GM12891 (cell line): ENCODE data around the gene FGFR2.

Experiments used
- DNase-seq: peaks from one replicate; pipeline ENCODE4 v3.0.0; 2011; ENCODE audit warnings: low spot score; ENCODE audit not compliant: insufficient read length
- FAIRE-seq: peaks from 2 replicates; lab custom pipeline; 2011; peaks lifted over from hg19 to GRCh38; lab: Jason Lieb, UNC
- PAX5 ChIP-seq: IDR thresholded peaks from 2 replicates; pipeline ENCODE4 v1.6.1; 2011; ENCODE audit warnings: low read length, moderate library complexity, mild to moderate bottlenecking; ENCODE audit not compliant: insufficient read depth, severe bottlenecking
- POLR2A ChIP-seq: IDR thresholded peaks from 2 replicates; pipeline ENCODE4 v1.6.1; 2011; ENCODE audit warnings: low read depth, low read length, control low read depth
- POLR2AphosphoS5 ChIP-seq: IDR thresholded peaks from 2 replicates; pipeline ENCODE4 v1.6.1; 2011; ENCODE audit warnings: low read depth, low read length, control low read depth
- POU2F2 ChIP-seq: IDR thresholded peaks from 2 replicates; pipeline ENCODE4 v1.6.1; 2011; ENCODE audit warnings: low read depth, mild to moderate bottlenecking, control low read depth, low read length, moderate library complexity
- SPI1 ChIP-seq: IDR thresholded peaks from 2 replicates; pipeline ENCODE4 v1.6.1; 2011; ENCODE audit warnings: low read depth, low read length, control low read depth
- TAF1 ChIP-seq: IDR thresholded peaks from 2 replicates; pipeline ENCODE4 v1.6.1; 2011; ENCODE audit warnings: low read depth, low read length, control low read depth

The FGFR2 gene

DNA sequence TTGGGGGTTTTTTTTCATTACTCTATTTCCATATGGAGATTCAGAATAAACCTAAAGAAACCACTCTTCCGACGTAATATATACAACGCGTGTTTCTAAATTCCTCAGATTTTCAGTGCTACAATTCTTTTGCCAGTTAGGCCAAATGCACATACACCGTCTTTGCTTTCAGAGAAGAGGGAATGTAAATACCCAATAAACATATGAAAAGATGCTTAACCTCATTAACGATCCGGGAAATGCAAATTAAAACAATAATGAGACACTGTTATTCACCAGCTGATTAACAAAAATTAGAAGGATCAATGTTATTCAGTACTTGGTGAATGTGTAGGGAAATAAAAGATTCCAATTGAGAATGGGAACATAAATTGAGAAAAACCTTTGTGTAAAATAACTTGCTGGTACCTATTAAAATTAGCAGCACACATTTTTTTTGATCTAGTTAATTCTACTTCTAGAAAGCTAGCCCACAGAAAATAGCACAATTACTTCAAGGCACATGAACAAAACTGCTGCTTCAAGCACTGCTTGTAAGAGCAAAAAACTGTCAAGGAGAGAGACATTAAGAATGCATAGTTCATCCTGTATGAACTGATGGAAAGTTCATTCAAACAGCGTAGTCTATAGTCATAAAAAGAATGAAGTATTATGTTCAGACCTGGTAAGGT lies 56.7 kb downstream of the FGFR2 start:
- TF ChIP-seq POLR2AphosphoS5 (no peak), POLR2A (no peak), PAX5 (no peak), POU2F2 (no peak), TAF1 (no peak), SPI1 (no peak)
- no peak for DNase-seq
- FAIRE-seq: no peak

DNA sequence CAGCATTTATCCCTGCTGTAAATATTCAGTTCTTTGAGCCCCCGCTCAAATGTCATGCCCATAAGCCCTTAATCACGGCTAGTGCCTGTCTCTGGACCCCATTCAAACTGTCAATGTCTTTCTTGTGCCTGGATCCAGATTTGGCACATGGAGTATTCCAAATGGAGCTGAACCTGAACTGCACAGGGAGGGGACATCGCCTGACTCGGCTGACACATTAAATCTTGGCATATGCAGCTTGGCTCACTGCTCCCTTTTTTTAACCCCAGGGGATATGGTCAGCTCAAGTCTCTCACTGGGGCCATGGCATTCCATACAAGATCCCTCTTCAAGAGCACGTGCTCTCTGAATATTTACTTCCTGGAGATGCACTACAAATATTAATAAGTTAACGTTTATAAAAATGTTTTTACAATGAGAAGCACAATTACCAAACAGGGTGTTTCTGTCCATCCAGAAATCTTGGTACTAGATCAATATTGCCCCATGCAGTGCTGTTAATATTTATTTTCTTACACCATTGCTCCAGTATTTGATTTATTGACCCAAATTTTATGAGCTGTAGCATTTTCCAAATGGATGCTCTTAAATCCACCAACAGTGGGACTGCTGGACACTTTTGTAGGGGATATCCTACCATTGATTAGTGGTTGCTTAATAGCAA lies 57.4 kb downstream of the FGFR2 start:
- FAIRE-seq (no peak), DNase-seq (no peak)
- TF ChIP-seq POLR2A (no peak), PAX5 (no peak), TAF1 (no peak), POLR2AphosphoS5 (no peak), POU2F2 (no peak)

DNA sequence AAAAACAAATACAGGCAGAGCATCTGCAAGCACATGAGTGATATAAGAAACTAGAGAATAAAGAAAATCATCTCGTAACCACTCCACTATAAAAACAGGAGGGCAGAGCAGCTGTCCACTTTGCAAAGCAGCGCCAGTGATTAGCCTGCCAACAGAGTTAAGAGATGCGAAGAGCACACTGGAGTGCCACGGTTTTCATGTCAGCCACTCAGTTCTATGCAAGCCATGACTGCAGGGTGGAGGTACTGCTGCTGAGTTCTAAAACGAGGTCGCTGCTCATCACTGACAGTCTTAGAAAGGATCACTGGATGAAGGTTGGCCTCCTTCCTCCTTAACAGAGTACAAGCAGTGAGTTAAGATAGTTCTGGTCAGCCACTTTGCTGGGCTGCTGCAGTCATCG lies 58.5 kb downstream of the FGFR2 start:
- DNase-seq (no peak), FAIRE-seq (no peak)
- TF ChIP-seq POU2F2 (no peak), POLR2A (no peak), SPI1 (no peak), PAX5 (no peak), TAF1 (no peak), POLR2AphosphoS5 (no peak)

DNA sequence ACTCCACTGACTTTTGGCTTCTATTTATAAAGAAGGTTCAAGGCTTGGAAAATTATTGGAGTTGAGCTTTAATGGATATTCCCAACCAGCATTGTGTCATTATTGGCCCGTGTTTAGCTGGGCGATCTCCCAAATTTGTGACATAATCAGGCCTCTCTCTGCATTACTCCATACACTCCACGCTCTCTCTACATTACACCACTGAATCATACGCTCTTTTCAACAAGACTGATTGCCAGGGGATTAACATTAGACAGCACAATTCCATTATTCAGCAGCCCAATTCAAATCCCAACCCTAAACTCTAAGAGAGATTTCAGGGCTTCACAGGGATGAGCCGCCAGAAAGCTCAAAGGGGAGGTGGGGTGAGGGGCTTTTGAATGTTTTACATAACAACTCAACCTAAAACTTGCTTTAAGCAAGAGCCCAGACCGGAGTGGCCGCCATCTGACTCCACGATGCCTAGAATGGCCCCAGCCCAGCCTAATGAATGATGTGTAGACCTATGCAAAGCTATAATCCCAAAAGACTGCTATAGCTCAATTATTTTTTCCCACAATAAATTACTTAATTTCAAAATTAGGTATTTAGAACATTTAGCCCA lies 61.8 kb downstream of the FGFR2 start:
- TF ChIP-seq POU2F2 (no peak), PAX5 (no peak), POLR2AphosphoS5 (no peak), POLR2A (no peak), SPI1 (no peak), TAF1 (no peak)
- no peak for FAIRE-seq
- no peak for DNase-seq

DNA sequence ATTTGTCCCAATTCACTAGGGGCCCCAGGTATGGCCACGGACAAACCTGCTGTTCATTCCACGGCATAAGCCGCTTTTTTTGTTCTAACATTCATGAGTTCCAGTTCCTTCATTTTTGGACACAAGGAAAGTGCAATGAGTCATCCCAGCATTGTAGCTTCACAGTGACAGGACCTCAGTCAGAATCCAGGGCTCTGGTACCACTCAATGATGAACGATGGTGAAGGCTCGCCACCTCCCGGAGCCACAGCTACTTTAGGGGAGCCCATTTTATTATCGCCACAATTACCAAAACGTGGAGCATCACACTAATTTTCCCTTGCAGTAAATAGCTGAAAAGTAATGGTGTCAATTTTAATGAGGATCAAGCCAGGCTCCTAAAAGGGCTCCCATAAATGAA lies 62.9 kb downstream of the FGFR2 start:
- FAIRE-seq: no peak
- no peak for TF ChIP-seq SPI1
- TF ChIP-seq PAX5: no peak
- TF ChIP-seq POLR2AphosphoS5: no peak
- no peak for TF ChIP-seq TAF1

DNA sequence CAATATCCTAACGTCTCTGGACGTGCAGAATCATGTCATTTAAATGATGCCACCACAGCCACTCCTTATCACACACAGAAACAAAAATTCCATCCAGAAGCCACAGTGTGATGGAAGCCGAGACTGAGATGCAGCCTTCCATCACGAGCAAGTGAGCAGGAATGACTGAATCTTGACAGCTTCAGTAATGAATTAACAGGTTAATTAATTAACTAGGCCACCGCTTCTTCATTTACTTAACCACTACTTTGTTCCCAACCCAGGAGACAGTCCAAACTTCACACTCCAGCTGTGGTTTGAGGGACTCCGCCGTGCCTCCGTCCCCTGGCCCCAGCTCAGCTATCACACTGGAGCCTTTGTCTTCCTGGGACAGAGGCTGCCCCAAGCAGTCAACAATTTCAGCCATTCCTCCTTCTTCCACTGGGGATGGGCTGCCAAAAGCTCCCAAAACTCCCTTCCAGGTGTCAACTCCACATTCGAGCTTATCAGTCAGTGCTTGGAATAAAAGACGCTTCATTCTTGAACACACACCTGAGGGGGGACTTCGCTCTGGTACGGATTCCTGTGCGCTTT lies 65.9 kb downstream of the FGFR2 start:
- FAIRE-seq: no peak
- no peak for DNase-seq
- TF ChIP-seq POU2F2: no peak
- no peak for TF ChIP-seq TAF1
- TF ChIP-seq PAX5: no peak
- TF ChIP-seq POLR2A: no peak
- no peak for TF ChIP-seq SPI1
- TF ChIP-seq POLR2AphosphoS5: no peak

More for the DNA sequence above, 62.9 kb downstream of the FGFR2 start:
- no peak for DNase-seq

DNA sequence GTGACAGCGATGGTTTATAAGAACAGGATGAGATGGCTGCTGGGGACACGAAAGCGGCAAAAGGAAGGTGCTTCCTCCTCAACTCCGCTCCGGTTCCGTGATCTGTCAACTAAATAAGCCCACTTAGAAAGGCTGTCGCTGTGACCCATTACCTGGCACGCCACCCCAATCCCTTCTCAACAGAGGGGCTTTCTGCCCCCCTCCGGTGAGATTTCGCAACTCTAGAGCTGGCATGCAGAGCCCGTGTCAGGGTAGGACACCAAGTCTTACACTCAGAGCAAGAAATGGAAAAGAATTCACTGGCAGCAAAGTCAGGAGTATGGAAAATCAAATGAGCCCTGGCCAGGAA lies 66.4 kb downstream of the FGFR2 start:
- DNase-seq (no peak), FAIRE-seq (no peak)
- no peak for TF ChIP-seq POLR2AphosphoS5
- no peak for TF ChIP-seq POLR2A
- no peak for TF ChIP-seq PAX5
- TF ChIP-seq SPI1: no peak
- TF ChIP-seq TAF1: no peak
- no peak for TF ChIP-seq POU2F2

DNA sequence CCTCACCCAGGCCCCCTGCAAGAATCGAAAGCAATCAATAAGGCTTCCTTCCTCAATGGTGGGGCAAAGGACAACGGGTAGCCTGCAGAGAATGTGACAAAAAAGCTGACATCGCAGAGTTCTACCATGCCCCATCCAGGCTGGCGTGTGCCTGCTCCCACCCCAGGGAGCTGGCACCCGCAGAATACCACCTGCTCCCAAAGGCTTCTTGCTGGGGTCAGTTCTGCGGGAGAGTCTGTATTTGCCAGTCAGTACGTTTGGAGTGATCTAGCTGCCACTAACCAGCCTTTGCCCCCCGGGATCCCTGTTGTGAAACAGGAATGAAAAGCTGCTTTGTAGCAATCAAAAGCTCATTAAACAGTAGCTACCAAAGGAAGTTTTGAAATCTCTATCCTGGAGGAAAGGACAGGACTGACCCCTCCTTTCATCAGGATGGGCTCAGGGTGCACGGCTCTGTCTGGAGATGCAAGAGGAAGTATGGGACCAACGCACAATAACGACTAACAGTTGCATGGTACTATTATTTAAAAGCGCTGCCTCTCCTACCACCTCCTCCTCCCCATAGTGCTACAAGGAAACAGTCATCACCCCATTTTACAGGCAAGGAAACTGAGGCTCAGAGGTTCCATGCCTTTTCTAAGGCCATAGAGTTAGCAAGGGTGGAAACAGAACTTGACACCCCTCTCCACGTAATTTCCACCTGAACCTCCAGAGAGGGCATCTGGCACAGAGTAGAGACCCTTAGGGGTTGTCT lies 67.0 kb downstream of the FGFR2 start:
- DNase-seq: no peak
- TF ChIP-seq POU2F2: no peak
- TF ChIP-seq POLR2A: no peak
- TF ChIP-seq POLR2AphosphoS5: no peak
- no peak for TF ChIP-seq TAF1
- TF ChIP-seq PAX5: no peak
- TF ChIP-seq SPI1: no peak
- no peak for FAIRE-seq

DNA sequence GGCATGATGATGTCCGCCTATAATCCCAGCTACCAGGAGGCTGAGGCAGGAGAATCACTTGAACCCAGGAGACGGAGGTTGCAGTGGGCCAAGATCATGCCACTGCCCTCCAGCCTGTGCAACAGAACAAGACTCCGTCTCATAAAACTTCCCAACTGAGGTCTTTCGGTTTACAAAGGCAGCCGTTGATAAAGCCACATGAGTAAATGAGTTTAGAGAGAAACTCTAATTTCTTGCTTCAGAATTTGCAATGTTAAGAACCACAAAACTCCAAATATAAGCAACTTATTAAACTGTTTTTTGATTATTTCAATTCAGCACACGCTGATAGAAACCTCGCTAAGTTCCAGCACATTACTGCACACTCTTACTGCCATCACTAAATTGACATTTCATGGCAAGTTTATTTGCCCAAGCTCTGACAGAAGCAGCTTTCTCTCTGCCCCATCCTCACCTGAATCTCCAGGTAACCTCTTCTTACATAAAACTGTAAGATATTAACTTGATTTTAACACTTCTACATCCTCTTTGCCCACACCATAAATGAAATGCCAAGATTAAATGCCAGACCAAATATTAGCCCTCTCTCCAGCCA lies 67.7 kb downstream of the FGFR2 start:
- no peak for DNase-seq
- no peak for FAIRE-seq

More for the DNA sequence above, 67.7 kb downstream of the FGFR2 start:
- TF ChIP-seq SPI1 (no peak), POU2F2 (no peak), POLR2A (no peak), POLR2AphosphoS5 (no peak), TAF1 (no peak), PAX5 (no peak)
